Tibial nerve (tissue), 4 donors: ENCODE measurements around the gene PDE8B. TPM values are rescaled to one million over a fixed set of nuclear protein-coding genes. Genes with fewer than 3 reads are reported as not detected.

Experiments used
- DNase-seq, 2 donors: peaks; one replicate each; pipeline ENCODE4 v3.0.0-alpha.2; 2019; ENCODE audit warnings: low spot score in 2 of 2
- H3K27ac ChIP-seq, 4 donors: fragments of 200-600 bp; sonication (generic) in 3 of 4; one replicate each; pipeline ENCODE4 v1.5.1; 2017 to 2019; ENCODE audit warnings: mild to moderate bottlenecking in 1 of 4
- H3K27me3 ChIP-seq, 2 donors: fragments of 200-600 bp; sonication (generic) in 1 of 2; one replicate each; pipeline versions ENCODE4 v1.5.1 to v1.6.0; 2017 to 2019
- H3K36me3 ChIP-seq, 3 donors: fragments of 200-600 bp; sonication (generic); one replicate each; pipeline ENCODE4 v1.5.1; 2018 to 2019
- H3K4me1 ChIP-seq, 4 donors: fragments of 200-600 bp; sonication (generic) in 3 of 4; one replicate each; pipeline ENCODE4 v1.5.1; 2017 to 2019
- H3K4me3 ChIP-seq, 4 donors: fragments of 200-600 bp; sonication (generic) in 3 of 4; one replicate each; pipeline ENCODE4 v1.5.1; 2017 to 2019; ENCODE audit warnings: mild to moderate bottlenecking in 1 of 4, moderate library complexity in 1 of 4
- H3K9me3 ChIP-seq, 4 donors: fragments of 200-600 bp; sonication (generic) in 3 of 4; one replicate each; pipeline ENCODE4 v1.5.1; 2017 to 2019
- CTCF ChIP-seq, 5 experiments: fragments of 200-600 bp in 3 of 5; fragments of 450-650 bp in 2 of 5; sonication (generic) in 3 of 5; IDR thresholded peaks; one replicate each; pipeline ENCODE4 v1.5.1; 2016 to 2019; ENCODE audit warnings: antibody characterized with exemption in 5 of 5, mild to moderate bottlenecking in 3 of 5, moderate library complexity in 2 of 5
- EP300 ChIP-seq, 2 donors: sonication (generic); formaldehyde crosslinking; IDR thresholded peaks; one replicate each; pipeline ENCODE4 v1.6.1; 2017; ENCODE audit warnings: antibody characterized with exemption in 2 of 2, mild to moderate bottlenecking in 1 of 2
- POLR2A ChIP-seq, 2 donors: fragments of 450-650 bp; IDR thresholded peaks; one replicate each; pipeline ENCODE4 v1.6.1; 2017; ENCODE audit warnings: antibody characterized with exemption in 2 of 2, mild to moderate bottlenecking in 2 of 2, moderate library complexity in 2 of 2
- WGBS, 2 donors: methylation state at CpG; one replicate each; pipeline ENCODE4 v1.1.5; 2018; 5-methylcytosine and 5-hydroxymethylcytosine counted together
- total RNA-seq, 4 donors: library from RNA; depleted of rRNA; stranded (reverse); fragments of >200 nt; gene quantifications; one replicate each; pipeline ENCODE4 v1.1.0, GENCODE V29; 2016

Gene PDE8B
- total RNA-seq, 4 donors from 2014 or later: 6.3 to 8.8 (median 7.2) TPM

GRCh38 chr5:77249475-77249874, 39.0 kb downstream of the PDE8B start:
- 86 to 90% methylated on average over 2 of the region's 2 CpGs for WGBS, 2 donors
- TF ChIP-seq CTCF (IDR thresholded peaks at IDR 0.05): no peak
- TF ChIP-seq EP300 (IDR thresholded peaks at IDR 0.05): no peak
- DNase-seq: no peak
- no peak overlapping the region for H3K4me3 ChIP-seq
- no peaks in the 10 kb centered on the region for H3K27me3 ChIP-seq
- H3K9me3 ChIP-seq: no peaks in the 10 kb centered on the region
- H3K4me1 ChIP-seq: no peaks in the 10 kb centered on the region
- H3K27ac ChIP-seq: no peak overlapping the region
- no peaks in the 10 kb centered on the region for H3K36me3 ChIP-seq

- TF ChIP-seq CTCF (IDR thresholded peaks at IDR 0.05) (no peak), POLR2A (IDR thresholded peaks at IDR 0.05) (no peak), EP300 (IDR thresholded peaks at IDR 0.05) (no peak)
- H3K4me3 ChIP-seq: no peak overlapping the region
- no peaks in the 10 kb centered on the region for H3K36me3 ChIP-seq
- 80 to 86% methylated on average over 4 of the region's 4 CpGs for WGBS, 2 donors
- no peaks in the 10 kb centered on the region for H3K4me1 ChIP-seq
- DNase-seq: no peak
- H3K27me3 ChIP-seq: no peaks in the 10 kb centered on the region
- no peaks in the 10 kb centered on the region for H3K9me3 ChIP-seq
- no peak overlapping the region for H3K27ac ChIP-seq
These were observed 39.5 kb downstream of the PDE8B start for GRCh38 chr5:77250021-77250420.

GRCh38 chr5:77251921-77252320, 41.4 kb downstream of the PDE8B start:
- WGBS, 2 donors: 76 to 86% methylated on average over 3 of the region's 3 CpGs
- Histone ChIP-seq H3K36me3 (no peaks in the 10 kb centered on the region), H3K27me3 (no peaks in the 10 kb centered on the region), H3K27ac (no peak overlapping the region), H3K4me3 (no peak overlapping the region), H3K9me3 (no peaks in the 10 kb centered on the region), H3K4me1 (no peaks in the 10 kb centered on the region)
- DNase-seq: no peak
- TF ChIP-seq CTCF (IDR thresholded peaks at IDR 0.05): no peak
- no peak for TF ChIP-seq EP300 (IDR thresholded peaks at IDR 0.05)
- TF ChIP-seq POLR2A (IDR thresholded peaks at IDR 0.05): no peak

- DNase-seq: no peak
- Histone ChIP-seq H3K9me3 (no peaks in the 10 kb centered on the region), H3K4me3 (no peak overlapping the region), H3K4me1 (no peaks in the 10 kb centered on the region), H3K27me3 (no peaks in the 10 kb centered on the region), H3K27ac (no peak overlapping the region), H3K36me3 (no peaks in the 10 kb centered on the region)
- no peak for TF ChIP-seq CTCF (IDR thresholded peaks at IDR 0.05)
- no peak for TF ChIP-seq POLR2A (IDR thresholded peaks at IDR 0.05)
- TF ChIP-seq EP300 (IDR thresholded peaks at IDR 0.05): no peak
- 72 to 73% methylated on average over 6 of the region's 6 CpGs for WGBS, 2 donors
These were observed 45.1 kb downstream of the PDE8B start for GRCh38 chr5:77255617-77256016.

GRCh38 chr5:77256406-77256805, 45.9 kb downstream of the PDE8B start:
- Histone ChIP-seq H3K27ac (no peak overlapping the region), H3K36me3 (no peaks in the 10 kb centered on the region), H3K4me3 (no peak overlapping the region), H3K27me3 (no peaks in the 10 kb centered on the region), H3K9me3 (no peaks in the 10 kb centered on the region), H3K4me1 (no peaks in the 10 kb centered on the region)
- DNase-seq: no peak
- TF ChIP-seq EP300 (IDR thresholded peaks at IDR 0.05) (no peak), CTCF (IDR thresholded peaks at IDR 0.05) (no peak), POLR2A (IDR thresholded peaks at IDR 0.05) (no peak)
- 96 to 97% methylated on average over 1 of the region's 1 CpG for WGBS, 2 donors
